ENCODE measurements around the gene AP1G1.

DNA sequence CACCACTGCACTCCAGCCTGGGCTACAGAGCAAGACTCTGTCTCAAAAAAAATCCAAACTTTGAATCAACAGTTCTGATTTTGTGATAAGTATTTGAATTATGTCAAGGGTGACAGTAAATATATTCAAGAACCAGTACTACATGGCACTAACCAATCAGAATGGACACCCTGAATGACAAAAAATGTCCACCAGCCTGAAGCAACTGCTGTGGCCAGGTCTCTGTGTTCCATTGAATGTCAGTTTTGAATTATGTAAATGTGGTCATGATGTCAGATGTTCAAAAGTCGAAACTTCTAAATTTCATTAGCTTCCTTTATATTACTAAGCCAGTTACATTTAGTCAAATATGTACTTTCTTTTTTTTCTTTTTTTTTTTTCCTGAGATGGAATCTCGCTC is 21.7 kb upstream of the AP1G1 start:
- TF ChIP-seq, protein P1, sequence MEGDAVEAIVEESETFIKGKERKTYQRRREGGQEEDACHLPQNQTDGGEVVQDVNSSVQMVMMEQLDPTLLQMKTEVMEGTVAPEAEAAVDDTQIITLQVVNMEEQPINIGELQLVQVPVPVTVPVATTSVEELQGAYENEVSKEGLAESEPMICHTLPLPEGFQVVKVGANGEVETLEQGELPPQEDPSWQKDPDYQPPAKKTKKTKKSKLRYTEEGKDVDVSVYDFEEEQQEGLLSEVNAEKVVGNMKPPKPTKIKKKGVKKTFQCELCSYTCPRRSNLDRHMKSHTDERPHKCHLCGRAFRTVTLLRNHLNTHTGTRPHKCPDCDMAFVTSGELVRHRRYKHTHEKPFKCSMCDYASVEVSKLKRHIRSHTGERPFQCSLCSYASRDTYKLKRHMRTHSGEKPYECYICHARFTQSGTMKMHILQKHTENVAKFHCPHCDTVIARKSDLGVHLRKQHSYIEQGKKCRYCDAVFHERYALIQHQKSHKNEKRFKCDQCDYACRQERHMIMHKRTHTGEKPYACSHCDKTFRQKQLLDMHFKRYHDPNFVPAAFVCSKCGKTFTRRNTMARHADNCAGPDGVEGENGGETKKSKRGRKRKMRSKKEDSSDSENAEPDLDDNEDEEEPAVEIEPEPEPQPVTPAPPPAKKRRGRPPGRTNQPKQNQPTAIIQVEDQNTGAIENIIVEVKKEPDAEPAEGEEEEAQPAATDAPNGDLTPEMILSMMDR (IDR thresholded peaks at IDR 0.05), result no peak
- no peak for TF ChIP-seq POLR2A (IDR thresholded peaks at IDR 0.05; ENCODE audit: low read length)
- no peak for TF ChIP-seq RFX5 (IDR thresholded peaks at IDR 0.05)
- TF ChIP-seq, protein P2, sequence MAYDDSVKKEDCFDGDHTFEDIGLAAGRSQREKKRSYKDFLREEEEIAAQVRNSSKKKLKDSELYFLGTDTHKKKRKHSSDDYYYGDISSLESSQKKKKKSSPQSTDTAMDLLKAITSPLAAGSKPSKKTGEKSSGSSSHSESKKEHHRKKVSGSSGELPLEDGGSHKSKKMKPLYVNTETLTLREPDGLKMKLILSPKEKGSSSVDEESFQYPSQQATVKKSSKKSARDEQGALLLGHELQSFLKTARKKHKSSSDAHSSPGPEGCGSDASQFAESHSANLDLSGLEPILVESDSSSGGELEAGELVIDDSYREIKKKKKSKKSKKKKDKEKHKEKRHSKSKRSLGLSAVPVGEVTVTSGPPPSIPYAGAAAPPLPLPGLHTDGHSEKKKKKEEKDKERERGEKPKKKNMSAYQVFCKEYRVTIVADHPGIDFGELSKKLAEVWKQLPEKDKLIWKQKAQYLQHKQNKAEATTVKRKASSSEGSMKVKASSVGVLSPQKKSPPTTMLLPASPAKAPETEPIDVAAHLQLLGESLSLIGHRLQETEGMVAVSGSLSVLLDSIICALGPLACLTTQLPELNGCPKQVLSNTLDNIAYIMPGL (CRISPR knock-in tag; IDR thresholded peaks at IDR 0.05; ENCODE audit: borderline replicate concordance), result no peak
- TF ChIP-seq, protein P3, sequence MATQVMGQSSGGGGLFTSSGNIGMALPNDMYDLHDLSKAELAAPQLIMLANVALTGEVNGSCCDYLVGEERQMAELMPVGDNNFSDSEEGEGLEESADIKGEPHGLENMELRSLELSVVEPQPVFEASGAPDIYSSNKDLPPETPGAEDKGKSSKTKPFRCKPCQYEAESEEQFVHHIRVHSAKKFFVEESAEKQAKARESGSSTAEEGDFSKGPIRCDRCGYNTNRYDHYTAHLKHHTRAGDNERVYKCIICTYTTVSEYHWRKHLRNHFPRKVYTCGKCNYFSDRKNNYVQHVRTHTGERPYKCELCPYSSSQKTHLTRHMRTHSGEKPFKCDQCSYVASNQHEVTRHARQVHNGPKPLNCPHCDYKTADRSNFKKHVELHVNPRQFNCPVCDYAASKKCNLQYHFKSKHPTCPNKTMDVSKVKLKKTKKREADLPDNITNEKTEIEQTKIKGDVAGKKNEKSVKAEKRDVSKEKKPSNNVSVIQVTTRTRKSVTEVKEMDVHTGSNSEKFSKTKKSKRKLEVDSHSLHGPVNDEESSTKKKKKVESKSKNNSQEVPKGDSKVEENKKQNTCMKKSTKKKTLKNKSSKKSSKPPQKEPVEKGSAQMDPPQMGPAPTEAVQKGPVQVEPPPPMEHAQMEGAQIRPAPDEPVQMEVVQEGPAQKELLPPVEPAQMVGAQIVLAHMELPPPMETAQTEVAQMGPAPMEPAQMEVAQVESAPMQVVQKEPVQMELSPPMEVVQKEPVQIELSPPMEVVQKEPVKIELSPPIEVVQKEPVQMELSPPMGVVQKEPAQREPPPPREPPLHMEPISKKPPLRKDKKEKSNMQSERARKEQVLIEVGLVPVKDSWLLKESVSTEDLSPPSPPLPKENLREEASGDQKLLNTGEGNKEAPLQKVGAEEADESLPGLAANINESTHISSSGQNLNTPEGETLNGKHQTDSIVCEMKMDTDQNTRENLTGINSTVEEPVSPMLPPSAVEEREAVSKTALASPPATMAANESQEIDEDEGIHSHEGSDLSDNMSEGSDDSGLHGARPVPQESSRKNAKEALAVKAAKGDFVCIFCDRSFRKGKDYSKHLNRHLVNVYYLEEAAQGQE (IDR thresholded peaks at IDR 0.05), result no peak
- TF ChIP-seq EP300 (IDR thresholded peaks at IDR 0.05), result no peak
- TF ChIP-seq JUN (IDR thresholded peaks at IDR 0.05), result no peak
- no peak for TF ChIP-seq CBX2 (IDR thresholded peaks at IDR 0.05; ENCODE audit: borderline replicate concordance, low read depth)
- no peak for TF ChIP-seq MAZ (IDR thresholded peaks at IDR 0.05; ENCODE audit: borderline replicate concordance, low read depth, low read length)
- TF ChIP-seq KDM5A (IDR thresholded peaks at IDR 0.05), result no peak
- no peak for TF ChIP-seq HDAC2 (IDR thresholded peaks at IDR 0.05)
